ENCODE results near the gene EXOC6B.

The EXOC6B gene

GRCh38 chr2:72142570-72143440 is 683.0 kb downstream of the EXOC6B start (continued):
- TF ChIP-seq, protein P1, sequence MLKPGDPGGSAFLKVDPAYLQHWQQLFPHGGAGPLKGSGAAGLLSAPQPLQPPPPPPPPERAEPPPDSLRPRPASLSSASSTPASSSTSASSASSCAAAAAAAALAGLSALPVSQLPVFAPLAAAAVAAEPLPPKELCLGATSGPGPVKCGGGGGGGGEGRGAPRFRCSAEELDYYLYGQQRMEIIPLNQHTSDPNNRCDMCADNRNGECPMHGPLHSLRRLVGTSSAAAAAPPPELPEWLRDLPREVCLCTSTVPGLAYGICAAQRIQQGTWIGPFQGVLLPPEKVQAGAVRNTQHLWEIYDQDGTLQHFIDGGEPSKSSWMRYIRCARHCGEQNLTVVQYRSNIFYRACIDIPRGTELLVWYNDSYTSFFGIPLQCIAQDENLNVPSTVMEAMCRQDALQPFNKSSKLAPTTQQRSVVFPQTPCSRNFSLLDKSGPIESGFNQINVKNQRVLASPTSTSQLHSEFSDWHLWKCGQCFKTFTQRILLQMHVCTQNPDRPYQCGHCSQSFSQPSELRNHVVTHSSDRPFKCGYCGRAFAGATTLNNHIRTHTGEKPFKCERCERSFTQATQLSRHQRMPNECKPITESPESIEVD (tag by site-specific recombination; IDR thresholded peaks at IDR 0.05): no peak
- TF ChIP-seq MZF1 (tag by site-specific recombination; IDR thresholded peaks at IDR 0.05; ENCODE audit: borderline replicate concordance) (no peak), ZNF521 (tag by site-specific recombination; IDR thresholded peaks at IDR 0.05) (no peak), ZNF391 (tag by site-specific recombination; IDR thresholded peaks at IDR 0.05; ENCODE audit: borderline replicate concordance, low read depth) (no peak), ZNF426 (tag by site-specific recombination; IDR thresholded peaks at IDR 0.05) (no peak)
- TF ChIP-seq, protein P2, sequence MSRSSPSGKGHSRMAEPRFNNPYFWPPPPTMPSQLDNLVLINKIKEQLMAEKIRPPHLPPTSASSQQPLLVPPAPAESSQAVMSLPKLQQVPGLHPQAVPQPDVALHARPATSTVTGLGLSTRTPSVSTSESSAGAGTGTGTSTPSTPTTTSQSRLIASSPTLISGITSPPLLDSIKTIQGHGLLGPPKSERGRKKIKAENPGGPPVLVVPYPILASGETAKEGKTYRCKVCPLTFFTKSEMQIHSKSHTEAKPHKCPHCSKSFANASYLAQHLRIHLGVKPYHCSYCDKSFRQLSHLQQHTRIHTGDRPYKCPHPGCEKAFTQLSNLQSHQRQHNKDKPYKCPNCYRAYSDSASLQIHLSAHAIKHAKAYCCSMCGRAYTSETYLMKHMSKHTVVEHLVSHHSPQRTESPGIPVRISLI (tag by site-specific recombination; IDR thresholded peaks at IDR 0.05): no peak

- Histone ChIP-seq H3K9me3 (ENCODE audit: control insufficient read depth, insufficient read depth, low read depth, low read length) (no peaks in the 10 kb centered on the region), H3K27ac (ENCODE audit: extremely low read depth, low read depth, low read length) (no peak overlapping the region), H3K36me3 (ENCODE audit: control insufficient read depth in 2 of 2, insufficient read depth in 1 of 2, low read length in 2 of 2) (no peaks in the 10 kb centered on the region), H3K4me3 (ENCODE audit: low read depth, low read length) (no peak overlapping the region), H3K4me1 (ENCODE audit: control insufficient read depth, insufficient read depth, low read length) (peaks cover 3% of the 10 kb centered on the region)
- ChIA-PET POLR2A (no interaction called here), CTCF (interaction anchor here (0.6 kb wide), 1 partner anchor 342 kb away, joined by 3 read pairs; no protein-coding TSS in a partner anchor)
- no peak for TF ChIP-seq IKZF3 (tag by site-specific recombination; IDR thresholded peaks at IDR 0.05)
- no peak for TF ChIP-seq SP3 (tag by site-specific recombination; IDR thresholded peaks at IDR 0.05)
- no peak for TF ChIP-seq ZBTB21 (tag by site-specific recombination; IDR thresholded peaks at IDR 0.05)
- TF ChIP-seq ZNF639 (tag by site-specific recombination; IDR thresholded peaks at IDR 0.05): no peak
- no peak for TF ChIP-seq GFI1B (tag by site-specific recombination; IDR thresholded peaks at IDR 0.05)
- TF ChIP-seq ZNF341 (tag by site-specific recombination; IDR thresholded peaks at IDR 0.05; ENCODE audit: low read depth): no peak
- TF ChIP-seq REST (tag by site-specific recombination; IDR thresholded peaks at IDR 0.05): no peak
- no peak for TF ChIP-seq ZSCAN16 (tag by site-specific recombination; IDR thresholded peaks at IDR 0.05)
- TF ChIP-seq ZNF423 (tag by site-specific recombination; IDR thresholded peaks at IDR 0.05): no peak
- TF ChIP-seq KLF1 (tag by site-specific recombination; IDR thresholded peaks at IDR 0.05): no peak
- TF ChIP-seq, protein P2 (tag by site-specific recombination; IDR thresholded peaks at IDR 0.05): no peak
- no peak for TF ChIP-seq ZNF10 (tag by site-specific recombination; IDR thresholded peaks at IDR 0.05)
- TF ChIP-seq ZNF677 (tag by site-specific recombination; IDR thresholded peaks at IDR 0.05): no peak
Measured at GRCh38 chr2:72141881-72142451, 683.9 kb downstream of the EXOC6B start.
